Renal cortical epithelial cell (primary cell): ENCODE data around the gene ZSCAN12. TPM values are rescaled to one million over a fixed set of nuclear protein-coding genes. Genes with fewer than 3 reads are reported as not detected.
"Not testable (repeated sequence)": the region's sequence is repeated elsewhere in the genome, so short reads cannot be mapped to it uniquely, and the experiment has no call there.

Source experiments
- DNase-seq: peaks from one replicate; pipeline ENCODE4 v3.0.0-alpha.2; 2011; ENCODE audit warnings: low read depth
- total RNA-seq: library from RNA; depleted of rRNA; stranded (reverse); fragments of >200 nt; gene quantifications from 2 replicates; pipeline ENCODE4 v1.2.3, GENCODE V29; 2014

The ZSCAN12 gene
- total RNA-seq, 1 donor from 2014 or later: 12.8 TPM

- peak; percentile 12 for DNase-seq
Observed at GRCh38 chr6:28393912-28394662, 5.5 kb downstream of the ZSCAN12 start.

GRCh38 chr6:28390688-28391087 lies 8.9 kb downstream of the ZSCAN12 start:
- no peak for DNase-seq

DNA sequence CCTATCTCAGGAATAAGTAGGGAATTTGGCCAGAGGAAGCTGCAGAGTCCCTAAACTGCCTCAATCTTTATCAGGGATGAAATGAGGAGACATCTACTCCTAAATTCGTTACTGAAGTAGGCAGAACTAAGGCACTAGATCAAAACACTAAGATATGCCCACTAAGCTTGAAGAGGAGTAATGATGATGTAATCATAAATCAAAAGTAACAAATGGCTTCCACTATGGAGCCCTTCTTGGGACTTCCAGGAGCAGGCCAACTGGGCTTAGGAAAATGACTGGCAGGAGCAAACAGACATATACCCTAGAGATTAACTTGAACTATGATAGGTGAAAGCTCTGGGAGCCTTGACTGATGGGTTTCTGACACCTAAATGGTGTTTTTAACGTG lies 15.4 kb downstream of the ZSCAN12 start:
- no peak for DNase-seq

GRCh38 chr6:28383235-28384142 lies 16.1 kb downstream of the ZSCAN12 start:
- DNase-seq: peak; percentile 79

DNA sequence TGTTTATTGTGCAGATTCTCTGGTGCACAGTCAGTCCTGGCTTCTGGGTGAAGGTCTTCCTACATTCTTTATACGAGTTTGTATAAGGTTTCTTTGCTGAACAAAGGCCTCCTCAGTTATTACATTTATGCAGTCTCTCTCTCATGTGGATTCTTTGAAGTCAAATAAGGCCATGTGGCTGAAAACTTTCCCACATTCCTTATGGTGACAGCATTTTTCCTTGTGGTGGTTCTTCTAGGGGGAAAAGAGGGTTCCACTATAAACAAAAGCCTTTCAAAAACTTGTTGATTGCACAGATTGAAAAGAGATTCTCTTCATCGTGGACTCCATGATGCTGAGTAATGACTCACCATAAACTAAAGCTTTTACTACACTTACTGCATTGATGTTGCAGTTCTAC lies 19.2 kb downstream of the ZSCAN12 start:
- no peak for DNase-seq

DNA sequence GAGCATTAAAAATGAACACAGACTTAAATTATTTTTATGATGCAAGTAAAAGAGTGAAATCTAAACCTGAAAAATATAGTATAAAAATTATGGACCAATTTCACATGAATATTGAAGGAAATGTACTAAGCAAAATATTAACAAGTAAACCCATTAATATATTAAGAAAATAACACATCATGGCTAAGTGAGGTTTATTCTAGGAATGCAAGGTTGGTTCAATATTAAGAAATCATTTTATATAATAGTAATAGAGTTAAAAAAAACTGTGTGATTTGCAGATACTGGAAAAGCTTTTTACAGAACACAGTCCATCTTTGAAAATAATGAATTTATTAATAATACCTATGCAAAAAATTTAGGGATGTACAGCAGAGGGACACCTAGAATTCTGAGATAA lies 20.9 kb downstream of the ZSCAN12 start:
- no peak for DNase-seq

- DNase-seq: no peak
Observed at GRCh38 chr6:28377879-28378278, 21.7 kb downstream of the ZSCAN12 start.

GRCh38 chr6:28373925-28374324 lies 25.6 kb downstream of the ZSCAN12 start:
- DNase-seq: no peak

- peak; percentile 36 for DNase-seq
Observed at GRCh38 chr6:28371706-28372451, 27.7 kb downstream of the ZSCAN12 start.

DNA sequence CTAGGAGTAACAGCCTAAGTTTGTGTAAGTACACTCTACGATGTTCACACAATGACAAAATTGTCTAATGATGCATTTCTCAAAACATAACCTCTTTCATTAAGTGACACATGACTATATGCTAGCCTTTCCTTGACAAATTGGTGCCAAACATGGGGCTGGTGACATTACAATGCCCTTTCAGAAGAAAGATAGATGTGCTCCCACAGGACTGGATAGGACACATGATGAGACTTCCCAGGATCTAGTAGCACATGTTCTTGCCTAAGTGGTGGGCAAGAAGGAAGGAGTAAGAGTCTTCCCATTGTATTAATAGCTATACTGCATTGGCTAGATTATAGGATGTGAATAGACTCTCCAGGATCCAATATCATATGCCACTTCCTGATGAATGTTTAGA lies 28.3 kb downstream of the ZSCAN12 start:
- no peak for DNase-seq

- no peak for DNase-seq
Observed at GRCh38 chr6:28370440-28370839, 29.1 kb downstream of the ZSCAN12 start.

DNA sequence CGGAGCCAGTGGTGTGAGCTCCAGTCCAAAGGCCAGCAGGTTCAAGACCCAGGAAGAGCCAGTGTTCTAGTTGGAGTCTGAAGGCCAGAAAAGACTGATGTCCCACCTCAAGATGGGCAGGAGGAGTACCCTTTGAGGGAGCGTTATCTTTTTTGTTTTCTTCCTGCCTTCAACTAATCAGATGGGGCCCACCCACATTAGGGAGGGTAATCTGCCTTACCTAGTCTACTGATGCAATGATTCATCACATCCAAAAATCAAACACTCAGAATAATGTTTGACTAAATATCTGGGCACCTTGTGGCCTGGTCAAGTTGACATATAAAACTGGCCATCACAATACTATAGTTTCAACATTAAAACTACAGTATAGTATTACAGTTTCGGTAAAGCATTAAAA lies 30.1 kb downstream of the ZSCAN12 start:
- DNase-seq: no peak

DNA sequence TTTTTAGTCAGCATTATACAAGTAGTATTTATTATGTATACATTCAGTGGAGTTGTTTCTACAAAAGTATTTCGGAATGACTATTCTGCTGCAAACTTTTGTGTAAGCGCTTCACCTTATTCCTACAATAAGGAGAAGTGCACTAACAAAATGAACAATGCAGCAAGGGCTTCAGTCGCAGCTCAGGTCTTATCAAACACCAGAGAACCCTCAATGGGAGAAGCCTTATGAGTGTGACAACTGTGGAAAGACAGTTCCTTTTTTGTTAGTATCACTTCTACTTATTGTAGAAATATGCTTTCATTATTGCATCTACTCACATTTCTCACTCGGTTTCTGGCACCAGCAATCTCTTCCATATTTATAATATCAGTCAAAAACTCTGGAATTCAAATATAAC lies 31.0 kb downstream of the ZSCAN12 start:
- no peak for DNase-seq

GRCh38 chr6:28365590-28365989 lies 34.0 kb downstream of the ZSCAN12 start:
- DNase-seq: not testable (repeated sequence)

- no peak for DNase-seq
Observed at GRCh38 chr6:28360961-28361360, 38.6 kb downstream of the ZSCAN12 start.

- DNase-seq: not testable (repeated sequence)
Observed at GRCh38 chr6:28359562-28359961, 40.0 kb downstream of the ZSCAN12 start.

DNA sequence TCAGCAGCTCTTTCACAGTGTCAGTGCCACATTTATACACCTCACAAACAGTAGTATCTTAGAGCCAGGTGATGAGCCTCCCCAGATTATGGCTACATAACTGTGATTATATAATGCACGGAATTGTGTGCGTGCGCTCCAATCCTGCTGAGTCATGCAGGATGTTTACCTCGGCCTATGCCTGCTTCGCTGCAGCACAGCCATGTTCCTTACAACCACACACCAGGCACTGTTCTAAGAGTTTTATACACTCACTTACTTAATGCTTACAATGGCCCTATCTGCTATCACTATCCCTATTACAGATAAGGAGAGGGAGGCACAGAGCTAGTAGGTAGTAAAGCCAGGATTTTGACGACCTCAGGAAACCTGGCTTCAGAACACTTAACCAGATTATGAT lies 42.5 kb downstream of the ZSCAN12 start:
- no peak for DNase-seq

- no peak for DNase-seq
Observed at GRCh38 chr6:28356666-28357020, 42.9 kb downstream of the ZSCAN12 start.

- peak; percentile 90 for DNase-seq
Observed at GRCh38 chr6:28355743-28356665, 43.5 kb downstream of the ZSCAN12 start.

DNA sequence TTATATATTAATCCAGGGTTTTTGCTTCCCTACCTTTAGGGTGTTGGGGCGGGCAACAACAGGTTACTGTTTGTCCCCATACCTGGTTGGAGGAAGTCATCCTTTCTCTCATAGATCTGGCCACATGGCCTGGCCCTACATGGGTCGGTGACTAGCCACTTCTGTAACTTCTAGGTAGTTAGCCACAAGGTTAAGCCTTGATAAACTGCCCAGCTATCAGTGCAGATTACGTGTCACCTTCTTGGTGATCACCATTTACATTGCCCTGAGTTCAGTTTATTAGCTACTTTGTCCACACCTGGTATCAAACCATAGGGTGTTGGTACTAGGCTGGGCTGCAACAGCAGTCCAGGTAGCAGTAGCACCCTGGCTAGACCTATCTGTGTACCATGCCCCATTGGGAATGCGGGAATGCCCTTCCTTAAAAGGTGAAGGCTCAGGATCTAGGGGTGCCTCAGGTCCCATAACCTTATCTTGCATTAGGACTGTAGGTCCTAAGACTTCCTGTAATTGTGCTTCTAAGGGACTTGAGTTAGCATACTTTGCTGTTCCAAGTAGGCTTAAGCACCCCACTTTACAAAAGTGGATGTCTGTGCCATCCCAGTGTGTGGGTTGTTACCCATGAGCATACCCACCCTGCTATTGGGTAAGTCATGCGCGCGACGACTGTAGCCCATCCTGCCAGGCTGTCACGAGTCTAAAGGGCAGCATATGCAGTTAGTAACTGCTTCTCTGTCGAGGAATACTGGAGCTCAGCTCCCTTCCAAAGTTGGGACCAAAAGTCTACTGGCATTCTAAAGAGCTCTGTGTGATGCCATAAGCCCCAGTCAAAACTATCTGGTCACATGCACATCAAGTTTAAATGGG lies 44.6 kb downstream of the ZSCAN12 start:
- no peak for DNase-seq
